ENCODE results near the gene GAREM1. TPM values are rescaled to one million over a fixed set of nuclear protein-coding genes. Genes with fewer than 3 reads are reported as not detected.

GAREM1 gene
- total and polyA plus RNA-seq, 2 donors (not counting 3 experiments of a cell fraction or from before 2014, with no cell fraction given), result 0.69 to 1.0 TPM

DNA sequence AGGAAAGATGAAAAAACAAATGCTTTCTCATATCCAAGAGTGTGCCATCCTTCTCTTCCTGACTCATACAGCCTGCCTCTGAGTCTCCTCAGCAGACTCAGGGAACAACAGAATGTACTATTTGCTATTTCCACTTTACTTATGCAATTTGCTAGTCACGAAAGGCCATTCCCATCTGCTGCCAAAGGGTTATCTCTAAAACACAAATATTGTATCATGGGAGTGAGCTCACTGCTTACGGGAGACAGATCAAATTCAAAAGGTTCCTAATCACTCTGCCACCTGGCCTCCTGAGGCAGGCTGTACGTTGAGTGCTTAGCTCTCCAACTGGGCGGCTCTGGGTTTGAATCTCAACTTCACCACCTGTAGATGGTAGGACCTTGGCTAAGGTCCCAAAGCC is 92.0 kb downstream of the GAREM1 start:
- Histone ChIP-seq H3K36me3 (ENCODE audit: control insufficient read depth in 2 of 2, extremely low read depth in 1 of 2, insufficient read depth in 2 of 2, low read length in 2 of 2) (no peaks in the 10 kb centered on the region), H3K9ac (replicated peaks; ENCODE audit: extremely low read depth, insufficient read depth, low read length) (no peak overlapping the region), H3K27ac (ENCODE audit: insufficient read depth, low read depth, low read length) (no peak overlapping the region), H3K4me1 (ENCODE audit: control insufficient read depth, extremely low read depth, insufficient read depth, low read length) (peaks cover 17% of the 10 kb centered on the region), H3K4me3 (replicated peaks in 1 of 3; ENCODE audit: insufficient read depth in 1 of 3, low read depth in 1 of 3, low read length in 3 of 3) (no peak overlapping the region), H4K20me1 (replicated peaks; ENCODE audit: control insufficient read depth, extremely low read depth, insufficient read depth, low read length) (no peaks in the 10 kb centered on the region), H3K27me3 (ENCODE audit: control insufficient read depth in 2 of 2, insufficient read depth in 2 of 2, low read length in 2 of 2) (no peaks in the 10 kb centered on the region), H3K9me3 (replicated peaks; ENCODE audit: control insufficient read depth, insufficient read depth, low read length) (no peaks in the 10 kb centered on the region), H3K79me2 (ENCODE audit: control insufficient read depth, insufficient read depth, low read length) (no peaks in the 10 kb centered on the region), H3K9me1 (replicated peaks; ENCODE audit: control insufficient read depth, extremely low read depth, insufficient read depth, low read length) (no peaks in the 10 kb centered on the region), H3K4me2 (ENCODE audit: insufficient read depth, low read length) (no peak overlapping the region), H2AFZ (ENCODE audit: low read depth, low read length) (no peak overlapping the region)
- POLR2A ChIA-PET, result no interaction called here
- peak; percentile 7 for DNase-seq (ENCODE audit: low read depth, low spot score)
- TF ChIP-seq MYC (IDR thresholded peaks at IDR 0.05; ENCODE audit: low read depth, low read length) (no peak), GATA2 (IDR thresholded peaks at IDR 0.05; ENCODE audit: insufficient read depth, insufficient read length, low read depth, low read length) (no peak), POLR2AphosphoS5 (IDR thresholded peaks at IDR 0.05; ENCODE audit: insufficient read depth, low read depth, low read length) (no peak), POLR2A (IDR thresholded peaks at IDR 0.05; ENCODE audit: low read depth, low read length) (no peak), EZH2 (IDR thresholded peaks at IDR 0.05; ENCODE audit: borderline replicate concordance, low read depth, low read length, severe bottlenecking) (no peak), FOS (IDR thresholded peaks at IDR 0.05; ENCODE audit: borderline replicate concordance, insufficient read depth, low read length) (no peak), JUN (IDR thresholded peaks at IDR 0.05; ENCODE audit: borderline replicate concordance, insufficient read depth, insufficient read length, low read depth) (no peak)
- TF ChIP-seq, protein P1, sequence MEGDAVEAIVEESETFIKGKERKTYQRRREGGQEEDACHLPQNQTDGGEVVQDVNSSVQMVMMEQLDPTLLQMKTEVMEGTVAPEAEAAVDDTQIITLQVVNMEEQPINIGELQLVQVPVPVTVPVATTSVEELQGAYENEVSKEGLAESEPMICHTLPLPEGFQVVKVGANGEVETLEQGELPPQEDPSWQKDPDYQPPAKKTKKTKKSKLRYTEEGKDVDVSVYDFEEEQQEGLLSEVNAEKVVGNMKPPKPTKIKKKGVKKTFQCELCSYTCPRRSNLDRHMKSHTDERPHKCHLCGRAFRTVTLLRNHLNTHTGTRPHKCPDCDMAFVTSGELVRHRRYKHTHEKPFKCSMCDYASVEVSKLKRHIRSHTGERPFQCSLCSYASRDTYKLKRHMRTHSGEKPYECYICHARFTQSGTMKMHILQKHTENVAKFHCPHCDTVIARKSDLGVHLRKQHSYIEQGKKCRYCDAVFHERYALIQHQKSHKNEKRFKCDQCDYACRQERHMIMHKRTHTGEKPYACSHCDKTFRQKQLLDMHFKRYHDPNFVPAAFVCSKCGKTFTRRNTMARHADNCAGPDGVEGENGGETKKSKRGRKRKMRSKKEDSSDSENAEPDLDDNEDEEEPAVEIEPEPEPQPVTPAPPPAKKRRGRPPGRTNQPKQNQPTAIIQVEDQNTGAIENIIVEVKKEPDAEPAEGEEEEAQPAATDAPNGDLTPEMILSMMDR (IDR thresholded peaks at IDR 0.05; ENCODE audit: extremely low read depth in 1 of 2, insufficient read depth in 1 of 2, low read depth in 1 of 2, low read length in 2 of 2), result no peak
- dilution Hi-C loops (cut with MboI; ENCODE audit: extremely low pct_ligation_motif_present, low sequenced_read_pairs) (no loop called here), intact Hi-C loops (cut with micrococcal nuclease) (no loop called here)
- CTCF ChIA-PET, result no interaction called here
- BruUV-seq (replicated peaks), result no TSS peak
- no peak for FAIRE-seq

Data from endothelial cell of umbilical vein (primary cell).